ENCODE results near the gene PSMB3. TPM values are rescaled to one million over a fixed set of nuclear protein-coding genes. Genes with fewer than 3 reads are reported as not detected.

PSMB3 gene
- total RNA-seq, 1 donor from 2014 or later, result 358 TPM

- Mint-ChIP-seq H3K4me3 (no peak overlapping the region), H3K27me3 (no peaks in the 10 kb centered on the region), H3K27ac (peak overlapping the region; percentile 65), H3K9me3 (no peaks in the 10 kb centered on the region), H3K36me3 (ENCODE audit: low read depth) (peaks cover 80% of the 10 kb centered on the region), H3K4me1 (peaks cover 63% of the 10 kb centered on the region)
- no peak for DNase-seq
- intact Hi-C loops (cut with micrococcal nuclease), result no loop called here
Observed at GRCh38 chr17:38710604-38710962, 42.0 kb upstream of the PSMB3 start.

- H3K27ac Mint-ChIP-seq, result no peak overlapping the region
Observed at GRCh38 chr17:38710985-38711384, 41.6 kb upstream of the PSMB3 start.

GRCh38 chr17:38711792-38712571 lies 40.6 kb upstream of the PSMB3 start:
- peaks cover 77% of the 10 kb centered on the region for H3K36me3 Mint-ChIP-seq (ENCODE audit: low read depth)

More at GRCh38 chr17:38710985-38711384, 41.6 kb upstream of the PSMB3 start:
- H3K4me3 Mint-ChIP-seq, result no peak overlapping the region
- no peak for DNase-seq
- H3K27me3 Mint-ChIP-seq, result no peaks in the 10 kb centered on the region
- no peaks in the 10 kb centered on the region for H3K9me3 Mint-ChIP-seq
- peaks cover 82% of the 10 kb centered on the region for H3K36me3 Mint-ChIP-seq (ENCODE audit: low read depth)
- intact Hi-C loops (cut with micrococcal nuclease), result no loop called here
- H3K4me1 Mint-ChIP-seq, result peaks cover 67% of the 10 kb centered on the region

GRCh38 chr17:38712593-38712992 lies 39.9 kb upstream of the PSMB3 start:
- H3K36me3 Mint-ChIP-seq (ENCODE audit: low read depth), result peaks cover 76% of the 10 kb centered on the region
- no peak for DNase-seq
- H3K9me3 Mint-ChIP-seq, result no peaks in the 10 kb centered on the region
- intact Hi-C loops (cut with micrococcal nuclease), result no loop called here
- peak overlapping the region; percentile 73 for H3K27ac Mint-ChIP-seq
- H3K4me3 Mint-ChIP-seq, result no peak overlapping the region
- H3K27me3 Mint-ChIP-seq, result no peaks in the 10 kb centered on the region
- peaks cover 59% of the 10 kb centered on the region for H3K4me1 Mint-ChIP-seq

More at GRCh38 chr17:38711792-38712571, 40.6 kb upstream of the PSMB3 start:
- DNase-seq, result no peak
- no peaks in the 10 kb centered on the region for H3K9me3 Mint-ChIP-seq
- intact Hi-C loops (cut with micrococcal nuclease), result no loop called here
- no peak overlapping the region for H3K4me3 Mint-ChIP-seq
- H3K27ac Mint-ChIP-seq, result peak overlapping the region; percentile 20
- no peaks in the 10 kb centered on the region for H3K27me3 Mint-ChIP-seq
- peaks cover 65% of the 10 kb centered on the region for H3K4me1 Mint-ChIP-seq

- intact Hi-C loops (cut with micrococcal nuclease), result no loop called here
- H3K36me3 Mint-ChIP-seq (ENCODE audit: low read depth), result peaks cover 73% of the 10 kb centered on the region
- peak overlapping the region; percentile 51 for H3K27ac Mint-ChIP-seq
- no peaks in the 10 kb centered on the region for H3K27me3 Mint-ChIP-seq
- no peak for DNase-seq
- peaks cover 52% of the 10 kb centered on the region for H3K4me1 Mint-ChIP-seq
- H3K9me3 Mint-ChIP-seq, result no peaks in the 10 kb centered on the region
- H3K4me3 Mint-ChIP-seq, result no peak overlapping the region
Observed at GRCh38 chr17:38713456-38714075, 39.0 kb upstream of the PSMB3 start.

GRCh38 chr17:38715216-38715943 lies 37.2 kb upstream of the PSMB3 start:
- H3K36me3 Mint-ChIP-seq (ENCODE audit: low read depth), result peaks cover 67% of the 10 kb centered on the region

GRCh38 chr17:38716368-38717005 lies 36.1 kb upstream of the PSMB3 start:
- Mint-ChIP-seq H3K4me1 (peaks cover 31% of the 10 kb centered on the region), H3K36me3 (ENCODE audit: low read depth) (peaks cover 68% of the 10 kb centered on the region), H3K27ac (no peak overlapping the region), H3K4me3 (no peak overlapping the region), H3K27me3 (no peaks in the 10 kb centered on the region), H3K9me3 (no peaks in the 10 kb centered on the region)
- intact Hi-C loops (cut with micrococcal nuclease), result no loop called here
- no peak for DNase-seq

More at GRCh38 chr17:38715216-38715943, 37.2 kb upstream of the PSMB3 start:
- peak overlapping the region; percentile 95 for H3K27ac Mint-ChIP-seq
- intact Hi-C loops (cut with micrococcal nuclease), result no loop called here
- H3K9me3 Mint-ChIP-seq, result no peaks in the 10 kb centered on the region
- H3K4me3 Mint-ChIP-seq, result peak overlapping the region; percentile 63
- H3K27me3 Mint-ChIP-seq, result no peaks in the 10 kb centered on the region
- peaks cover 41% of the 10 kb centered on the region for H3K4me1 Mint-ChIP-seq
- no peak for DNase-seq

GRCh38 chr17:38717139-38717745 lies 35.3 kb upstream of the PSMB3 start:
- peaks cover 28% of the 10 kb centered on the region for H3K4me1 Mint-ChIP-seq
- H3K9me3 Mint-ChIP-seq, result no peaks in the 10 kb centered on the region
- no peaks in the 10 kb centered on the region for H3K27me3 Mint-ChIP-seq
- DNase-seq, result no peak
- no peak overlapping the region for H3K27ac Mint-ChIP-seq
- peaks cover 65% of the 10 kb centered on the region for H3K36me3 Mint-ChIP-seq (ENCODE audit: low read depth)
- H3K4me3 Mint-ChIP-seq, result no peak overlapping the region
- intact Hi-C loops (cut with micrococcal nuclease), result no loop called here

- Mint-ChIP-seq H3K4me1 (peaks cover 27% of the 10 kb centered on the region), H3K36me3 (ENCODE audit: low read depth) (peaks cover 63% of the 10 kb centered on the region), H3K9me3 (no peaks in the 10 kb centered on the region), H3K27me3 (no peaks in the 10 kb centered on the region), H3K27ac (no peak overlapping the region), H3K4me3 (no peak overlapping the region)
- no peak for DNase-seq
- intact Hi-C loops (cut with micrococcal nuclease), result no loop called here
Observed at GRCh38 chr17:38719289-38719942, 33.1 kb upstream of the PSMB3 start.

GRCh38 chr17:38719943-38720641 lies 32.4 kb upstream of the PSMB3 start:
- Mint-ChIP-seq H3K27me3 (no peaks in the 10 kb centered on the region), H3K9me3 (no peaks in the 10 kb centered on the region), H3K4me3 (no peak overlapping the region), H3K4me1 (peaks cover 24% of the 10 kb centered on the region), H3K36me3 (ENCODE audit: low read depth) (peaks cover 60% of the 10 kb centered on the region), H3K27ac (no peak overlapping the region)
- intact Hi-C loops (cut with micrococcal nuclease), result no loop called here
- peak; percentile 56 for DNase-seq

- H3K9me3 Mint-ChIP-seq, result no peaks in the 10 kb centered on the region
- peaks cover 57% of the 10 kb centered on the region for H3K36me3 Mint-ChIP-seq (ENCODE audit: low read depth)
- peaks cover 21% of the 10 kb centered on the region for H3K4me1 Mint-ChIP-seq
- no peaks in the 10 kb centered on the region for H3K27me3 Mint-ChIP-seq
- H3K4me3 Mint-ChIP-seq, result no peak overlapping the region
- DNase-seq, result no peak
- intact Hi-C loops (cut with micrococcal nuclease), result no loop called here
- no peak overlapping the region for H3K27ac Mint-ChIP-seq
Observed at GRCh38 chr17:38720941-38721340, 31.6 kb upstream of the PSMB3 start.

- Mint-ChIP-seq H3K27me3 (no peaks in the 10 kb centered on the region), H3K36me3 (ENCODE audit: low read depth) (peaks cover 58% of the 10 kb centered on the region), H3K9me3 (no peaks in the 10 kb centered on the region), H3K4me3 (no peak overlapping the region), H3K4me1 (peaks cover 25% of the 10 kb centered on the region), H3K27ac (no peak overlapping the region)
- no peak for DNase-seq
- intact Hi-C loops (cut with micrococcal nuclease), result no loop called here
Observed at GRCh38 chr17:38721802-38722201, 30.7 kb upstream of the PSMB3 start.

Data from activated CD4-positive, alpha-beta T cell treated with anti-CD3 and anti-CD28 coated beads, Interleukin-2, amount 10 ng/mL, durations not matched to agents 24 days and 14 days (primary cell).